HG03457 (cell line): ENCODE data around the gene LBP.
"Not testable (repeated sequence)": the region's sequence is repeated elsewhere in the genome, so short reads cannot be mapped to it uniquely, and the experiment has no call there.

Experiments
- ATAC-seq: cut with Tn5 transposase; IDR thresholded peaks from one replicate; pipeline ENCODE4 v1.9.1; 2021; ENCODE audit warnings: moderate number of reproducible peaks; ENCODE audit not compliant: unreplicated experiment

Gene LBP

GRCh38 chr20:38346247-38346651 lies at the start of gene LBP:
Gene LBP, plus strand, starts transcription at chr20:38346482. Its CDS starts 35 bp downstream, at chr20:38346517.
- ATAC-seq = no peak

- no peak for ATAC-seq
Observed at GRCh38 chr20:38297916-38298674, 48.2 kb upstream of the LBP start.

GRCh38 chr20:38298768-38299288 lies 47.5 kb upstream of the LBP start:
- ATAC-seq = no peak

DNA sequence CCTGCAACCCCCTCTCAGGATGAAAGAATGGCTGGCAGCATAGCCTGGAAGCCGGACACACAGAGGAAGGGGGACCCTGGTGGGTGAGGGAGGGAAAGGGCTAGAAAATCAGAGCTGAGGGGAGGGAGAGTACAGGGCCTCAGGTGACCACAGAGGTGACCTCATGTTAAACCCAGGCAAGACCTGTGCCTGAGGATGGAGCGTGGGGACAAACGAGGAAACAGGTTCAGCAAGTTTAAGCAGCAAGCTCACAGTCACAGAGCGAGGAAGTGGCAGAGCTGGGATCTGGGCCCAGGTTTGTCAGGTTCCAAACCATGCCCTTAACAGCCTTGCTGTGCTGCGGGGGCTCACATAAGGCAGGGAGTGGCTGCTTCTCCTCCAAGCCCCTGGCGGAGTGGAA lies 46.3 kb upstream of the LBP start:
- ATAC-seq = no peak

- no peak for ATAC-seq
Observed at GRCh38 chr20:38300438-38300837, 45.8 kb upstream of the LBP start.

- no peak for ATAC-seq
Observed at GRCh38 chr20:38301309-38301708, 45.0 kb upstream of the LBP start.

DNA sequence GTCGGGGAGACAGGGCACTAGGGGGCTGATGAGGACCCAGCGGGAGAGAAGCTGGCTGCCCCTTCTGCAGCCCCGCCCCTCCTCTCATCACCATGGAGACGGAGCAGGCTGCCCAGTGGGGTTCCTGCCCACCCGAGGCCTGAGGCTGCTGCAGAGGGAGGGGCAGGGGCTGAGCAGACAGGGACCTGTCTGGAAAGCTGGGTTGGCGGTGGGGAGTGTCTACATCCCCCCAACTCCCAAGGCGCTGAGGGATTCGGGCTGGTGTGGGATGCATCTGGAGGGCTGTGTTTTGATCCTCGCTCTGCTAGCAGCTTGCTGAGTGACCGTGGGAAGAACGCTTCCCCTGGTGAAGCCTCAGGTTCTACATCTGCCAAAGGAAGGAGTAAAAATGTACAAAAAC lies 43.5 kb upstream of the LBP start:
- ATAC-seq = no peak

DNA sequence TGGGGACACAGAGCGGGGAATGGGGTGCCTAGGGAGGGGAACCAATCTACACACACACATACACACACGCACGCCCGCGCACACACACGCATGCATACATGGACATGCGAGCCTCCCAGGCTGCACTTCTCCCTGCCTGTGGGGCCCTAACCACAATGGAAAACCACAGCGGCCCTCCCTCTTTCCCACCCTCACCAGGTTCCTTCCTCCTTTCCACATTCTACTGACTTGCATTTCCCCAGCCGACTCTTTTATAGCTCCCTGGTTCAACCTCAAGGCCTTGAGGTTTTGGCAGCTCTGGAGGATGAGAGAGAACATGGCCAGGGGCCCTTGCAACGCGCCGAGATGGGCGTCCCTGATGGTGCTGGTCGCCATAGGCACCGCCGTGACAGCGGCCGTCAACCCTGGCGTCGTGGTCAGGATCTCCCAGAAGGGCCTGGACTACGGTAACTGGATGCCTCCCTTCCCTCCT lies 42.3 kb upstream of the LBP start, which contains the start of gene BPI:
BPI (plus strand) TSS at position 249 of the 472 bp plus-strand sequence; CDS start at position 317, 68 bp downstream.
- no peak for ATAC-seq

GRCh38 chr20:38304845-38305447 lies 41.3 kb upstream of the LBP start:
- no peak for ATAC-seq

- ATAC-seq = no peak
Observed at GRCh38 chr20:38305541-38305940, 40.7 kb upstream of the LBP start.

DNA sequence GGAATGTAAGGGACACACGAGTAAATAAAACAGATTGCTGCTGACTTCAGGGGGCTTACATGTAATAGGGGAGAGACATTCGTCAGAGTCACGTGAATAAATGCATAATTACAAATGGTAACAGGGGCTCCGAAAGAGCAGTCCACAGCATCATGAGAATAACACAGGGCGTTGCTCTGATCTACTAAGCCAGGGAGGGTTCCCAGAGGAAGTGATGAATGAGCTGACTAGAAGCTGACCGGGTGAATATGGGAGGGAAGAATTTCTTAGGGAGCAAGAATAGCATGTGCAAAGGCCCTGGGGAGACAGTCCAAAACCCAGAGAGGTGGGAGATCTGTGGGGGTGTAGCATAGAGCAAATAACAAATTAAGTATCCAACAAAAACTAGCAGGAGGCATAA lies 39.9 kb upstream of the LBP start:
- ATAC-seq = no peak

GRCh38 chr20:38307371-38308046 lies 38.8 kb upstream of the LBP start:
- no peak for ATAC-seq

DNA sequence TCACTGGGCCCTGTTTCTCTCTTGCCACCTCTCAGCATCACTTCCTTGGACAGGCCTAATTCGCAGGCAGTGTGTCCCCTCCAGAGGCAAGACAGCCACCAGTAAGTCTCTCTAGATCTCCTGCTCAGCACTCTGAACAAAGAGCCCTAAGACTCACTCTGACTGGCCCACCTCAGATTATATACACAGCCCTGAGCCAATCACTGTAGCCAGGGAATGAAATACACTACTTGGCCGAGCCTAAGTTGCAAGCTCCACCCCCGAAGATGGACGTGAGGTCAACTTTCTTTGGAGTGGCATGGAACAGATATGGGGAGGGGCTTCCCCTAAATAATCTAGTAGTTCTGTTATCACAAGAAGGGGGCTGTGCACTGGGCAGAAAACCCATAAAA lies 38.2 kb upstream of the LBP start:
- no peak for ATAC-seq

GRCh38 chr20:38308447-38308846 lies 37.8 kb upstream of the LBP start:
- no peak for ATAC-seq

- no peak for ATAC-seq
Observed at GRCh38 chr20:38311091-38311490, 35.2 kb upstream of the LBP start.

DNA sequence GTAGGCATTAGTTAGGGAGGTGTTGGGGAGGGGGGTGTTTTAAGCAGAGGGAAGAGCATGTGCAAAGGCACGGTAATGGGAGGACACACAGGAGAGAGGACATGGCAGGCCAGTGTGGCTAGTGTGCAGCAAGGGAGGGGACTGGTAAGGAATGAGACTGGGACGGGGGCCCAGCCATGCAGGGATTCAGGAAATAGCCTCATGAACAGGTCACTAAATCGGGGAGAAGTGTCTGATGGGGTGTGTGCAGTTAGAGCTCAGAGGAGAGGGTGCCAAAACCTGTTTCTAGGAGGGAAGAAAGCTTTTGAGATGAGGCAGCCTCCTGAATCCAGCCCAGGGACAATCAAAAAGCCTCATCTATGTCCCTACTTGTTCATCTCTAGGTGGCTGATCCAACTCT lies 34.8 kb upstream of the LBP start:
- ATAC-seq = no peak

- ATAC-seq = no peak
Observed at GRCh38 chr20:38313676-38314075, 32.6 kb upstream of the LBP start.

DNA sequence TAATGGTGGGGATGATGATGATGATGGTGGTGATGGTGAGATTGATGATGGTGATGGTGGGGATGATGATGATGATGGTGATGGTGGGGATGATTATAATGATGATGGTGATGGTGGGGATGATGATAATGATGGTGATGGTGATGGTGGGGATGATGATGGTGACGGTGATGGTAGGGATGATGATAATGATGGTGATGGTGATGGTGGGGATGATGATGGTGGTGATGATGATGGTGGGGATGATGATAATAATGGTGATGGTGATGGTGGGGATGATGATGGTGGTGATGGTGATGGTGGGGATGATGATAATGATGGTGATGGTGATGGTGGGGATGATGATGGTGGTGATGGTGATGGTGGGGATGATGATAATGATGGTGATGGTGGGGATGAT lies 31.9 kb upstream of the LBP start:
- not testable (repeated sequence) for ATAC-seq

GRCh38 chr20:38315290-38315966 lies 30.9 kb upstream of the LBP start:
- ATAC-seq = no peak

GRCh38 chr20:38316341-38316740 lies 29.9 kb upstream of the LBP start:
- no peak for ATAC-seq

- no peak for ATAC-seq
Observed at GRCh38 chr20:38317422-38317821, 28.9 kb upstream of the LBP start.
